ENCODE results near the gene PIK3R3. TPM values are rescaled to one million over a fixed set of nuclear protein-coding genes. Genes with fewer than 3 reads are reported as not detected.
A peak's percentile ranks its signal among the peaks of the same experiment; 100 is the strongest.

The PIK3R3 gene
- total RNA-seq, 1 donor from 2014 or later = 38.1 TPM

- DNase-seq (ENCODE audit: low spot score) = no peak
- Mint-ChIP-seq H3K36me3 (ENCODE audit: low read depth, unreplicated experiment) (peaks cover 5% of the 10 kb centered on the region), H3K27ac (ENCODE audit: unreplicated experiment) (peak overlapping the region; percentile 100), H3K4me3 (ENCODE audit: unreplicated experiment) (peak overlapping the region; percentile 97), H3K27me3 (ENCODE audit: unreplicated experiment) (peaks cover 14% of the 10 kb centered on the region), H3K9me3 (ENCODE audit: unreplicated experiment) (no peaks in the 10 kb centered on the region), H3K4me1 (ENCODE audit: unreplicated experiment) (peaks cover 18% of the 10 kb centered on the region)
- no peak for TF ChIP-seq CTCF (IDR thresholded peaks at IDR 0.05; ENCODE audit: unreplicated experiment)
Observed at GRCh38 chr1:46133181-46133658, 791 bp upstream of the PIK3R3 start.

GRCh38 chr1:46131712-46132528, 509 bp downstream of the PIK3R3 start:
- Mint-ChIP-seq H3K36me3 (ENCODE audit: low read depth, unreplicated experiment) (peaks cover 5% of the 10 kb centered on the region), H3K4me3 (ENCODE audit: unreplicated experiment) (peak overlapping the region; percentile 97), H3K27ac (ENCODE audit: unreplicated experiment) (peak overlapping the region; percentile 100), H3K27me3 (ENCODE audit: unreplicated experiment) (peaks cover 14% of the 10 kb centered on the region), H3K4me1 (ENCODE audit: unreplicated experiment) (peaks cover 18% of the 10 kb centered on the region), H3K9me3 (ENCODE audit: unreplicated experiment) (no peaks in the 10 kb centered on the region)
- TF ChIP-seq CTCF (IDR thresholded peaks at IDR 0.05; ENCODE audit: unreplicated experiment) = no peak
- no peak for DNase-seq (ENCODE audit: low spot score)

GRCh38 chr1:46131093-46131492, 1.3 kb downstream of the PIK3R3 start:
- Mint-ChIP-seq H3K27me3 (ENCODE audit: unreplicated experiment) (peaks cover 14% of the 10 kb centered on the region), H3K36me3 (ENCODE audit: low read depth, unreplicated experiment) (peaks cover 5% of the 10 kb centered on the region), H3K9me3 (ENCODE audit: unreplicated experiment) (no peaks in the 10 kb centered on the region), H3K4me1 (ENCODE audit: unreplicated experiment) (peaks cover 18% of the 10 kb centered on the region), H3K27ac (ENCODE audit: unreplicated experiment) (peak overlapping the region; percentile 82), H3K4me3 (ENCODE audit: unreplicated experiment) (peak overlapping the region; percentile 97)
- TF ChIP-seq CTCF (IDR thresholded peaks at IDR 0.05; ENCODE audit: unreplicated experiment) = no peak
- DNase-seq (ENCODE audit: low spot score) = no peak

GRCh38 chr1:46130606-46131005, 1.8 kb downstream of the PIK3R3 start:
- Mint-ChIP-seq H3K9me3 (ENCODE audit: unreplicated experiment) (no peaks in the 10 kb centered on the region), H3K4me3 (ENCODE audit: unreplicated experiment) (peak overlapping the region; percentile 97), H3K4me1 (ENCODE audit: unreplicated experiment) (peaks cover 18% of the 10 kb centered on the region), H3K27me3 (ENCODE audit: unreplicated experiment) (peaks cover 14% of the 10 kb centered on the region), H3K36me3 (ENCODE audit: low read depth, unreplicated experiment) (peaks cover 5% of the 10 kb centered on the region), H3K27ac (ENCODE audit: unreplicated experiment) (peak overlapping the region; percentile 38)
- TF ChIP-seq CTCF (IDR thresholded peaks at IDR 0.05; ENCODE audit: unreplicated experiment) = no peak
- DNase-seq (ENCODE audit: low spot score) = no peak

GRCh38 chr1:46130121-46130520, 2.3 kb downstream of the PIK3R3 start:
- Mint-ChIP-seq H3K4me1 (ENCODE audit: unreplicated experiment) (peaks cover 18% of the 10 kb centered on the region), H3K27ac (ENCODE audit: unreplicated experiment) (peak overlapping the region; percentile 21)

More at GRCh38 chr1:46130121-46130520, 2.3 kb downstream of the PIK3R3 start:
- H3K36me3 Mint-ChIP-seq (ENCODE audit: low read depth, unreplicated experiment) = peaks cover 5% of the 10 kb centered on the region
- H3K9me3 Mint-ChIP-seq (ENCODE audit: unreplicated experiment) = no peaks in the 10 kb centered on the region
- H3K27me3 Mint-ChIP-seq (ENCODE audit: unreplicated experiment) = peaks cover 14% of the 10 kb centered on the region
- H3K4me3 Mint-ChIP-seq (ENCODE audit: unreplicated experiment) = peak overlapping the region; percentile 97
- no peak for DNase-seq (ENCODE audit: low spot score)
- TF ChIP-seq CTCF (IDR thresholded peaks at IDR 0.05; ENCODE audit: unreplicated experiment) = no peak

Data from endothelial cell (in vitro differentiated cells).